GM10266 (cell line): ENCODE data around the gene DPEP2.
"Not testable (repeated sequence)": the region's sequence is repeated elsewhere in the genome, so short reads cannot be mapped to it uniquely, and the experiment has no call there.

Source experiments
- DNase-seq: peaks from one replicate; pipeline ENCODE4 v3.0.0; 2012; ENCODE audit errors: extremely low spot score
- CTCF ChIP-seq: IDR thresholded peaks from 2 replicates; pipeline ENCODE4 v1.5.1; 2012; ENCODE audit warnings: mild to moderate bottlenecking, low read depth; ENCODE audit not compliant: control insufficient read depth, insufficient read depth; ENCODE audit errors: missing control alignments

DPEP2 gene

GRCh38 chr16:67975321-67976105, 23.8 kb downstream of the DPEP2 start:
- no peak for DNase-seq
- no peak for TF ChIP-seq CTCF

- not testable (repeated sequence) for DNase-seq
Measured at GRCh38 chr16:67972285-67972684, 27.0 kb downstream of the DPEP2 start.

GRCh38 chr16:67971111-67971510, 28.2 kb downstream of the DPEP2 start:
- no peak for TF ChIP-seq CTCF
- DNase-seq: no peak

GRCh38 chr16:67969254-67970039, 29.8 kb downstream of the DPEP2 start:
- no peak for TF ChIP-seq CTCF
- peak; percentile 65 for DNase-seq

GRCh38 chr16:67968400-67969253, 30.7 kb downstream of the DPEP2 start, which contains the start of gene SLC12A4:
SLC12A4 (minus strand) TSS chr16:67968637; CDS start chr16:67968553, 84 bp downstream.
- DNase-seq: peak; percentile 100
- no peak for TF ChIP-seq CTCF

GRCh38 chr16:67967958-67968399, 31.3 kb downstream of the DPEP2 start:
- no peak for TF ChIP-seq CTCF
- peak; percentile 74 for DNase-seq
